HG03045 (cell line): Measurements from ENCODE around the gene MRGPRX3.

ENCODE experiments used
- ATAC-seq: cut with Tn5 transposase; IDR thresholded peaks from one replicate; pipeline ENCODE4 v1.9.1; 2021; ENCODE audit warnings: mild to moderate bottlenecking, moderate library complexity; ENCODE audit not compliant: unreplicated experiment

Gene MRGPRX3

DNA sequence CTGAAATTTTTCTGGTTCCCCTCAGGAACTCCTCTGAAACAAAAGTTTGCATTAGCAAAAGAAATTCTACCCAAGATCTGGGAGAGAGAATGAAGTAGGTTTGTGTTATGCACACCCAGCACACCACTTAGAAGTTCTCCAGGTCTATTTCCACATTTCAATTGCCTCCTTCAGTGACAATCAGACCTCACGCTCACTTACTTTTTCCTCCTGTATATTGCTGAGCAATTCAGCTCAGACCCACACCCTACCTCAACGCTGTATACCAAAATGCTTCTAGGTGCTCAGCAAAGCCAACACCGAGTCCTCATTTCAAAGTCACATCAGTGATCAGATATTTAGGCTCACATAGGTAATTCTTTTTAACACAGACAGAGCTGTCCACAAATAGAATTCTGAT lies 19.2 kb downstream of the MRGPRX3 start:
- ATAC-seq = no peak

- ATAC-seq = no peak
Observed at GRCh38 chr11:18168372-18168771, 36.0 kb downstream of the MRGPRX3 start.

- no peak for ATAC-seq
Observed at GRCh38 chr11:18171377-18172000, 39.1 kb downstream of the MRGPRX3 start.

DNA sequence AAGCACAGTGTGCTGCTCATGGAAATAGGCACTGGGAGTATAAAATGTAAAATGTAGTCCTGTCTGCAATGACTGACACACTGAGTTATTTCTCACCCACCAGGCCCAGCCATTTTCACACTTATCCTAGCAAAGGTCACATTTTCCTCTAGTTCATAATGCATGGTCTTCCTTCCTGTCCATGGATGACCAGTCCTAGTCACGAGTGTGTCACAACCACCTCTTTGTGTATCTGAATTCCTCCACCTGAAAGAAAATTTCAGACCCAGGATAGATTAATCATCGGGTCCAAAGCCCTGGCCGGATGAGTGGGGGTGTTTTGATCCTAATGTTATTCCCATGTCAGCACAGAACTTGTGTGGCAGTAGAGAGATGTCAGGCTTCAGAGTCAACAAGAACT lies 40.3 kb downstream of the MRGPRX3 start, which contains the start of gene MRGPRX4:
MRGPRX4 (plus strand) TSS at position 172 of the 400 bp plus-strand sequence. CDS start 420 bp downstream, outside the sequence.
- ATAC-seq = no peak

DNA sequence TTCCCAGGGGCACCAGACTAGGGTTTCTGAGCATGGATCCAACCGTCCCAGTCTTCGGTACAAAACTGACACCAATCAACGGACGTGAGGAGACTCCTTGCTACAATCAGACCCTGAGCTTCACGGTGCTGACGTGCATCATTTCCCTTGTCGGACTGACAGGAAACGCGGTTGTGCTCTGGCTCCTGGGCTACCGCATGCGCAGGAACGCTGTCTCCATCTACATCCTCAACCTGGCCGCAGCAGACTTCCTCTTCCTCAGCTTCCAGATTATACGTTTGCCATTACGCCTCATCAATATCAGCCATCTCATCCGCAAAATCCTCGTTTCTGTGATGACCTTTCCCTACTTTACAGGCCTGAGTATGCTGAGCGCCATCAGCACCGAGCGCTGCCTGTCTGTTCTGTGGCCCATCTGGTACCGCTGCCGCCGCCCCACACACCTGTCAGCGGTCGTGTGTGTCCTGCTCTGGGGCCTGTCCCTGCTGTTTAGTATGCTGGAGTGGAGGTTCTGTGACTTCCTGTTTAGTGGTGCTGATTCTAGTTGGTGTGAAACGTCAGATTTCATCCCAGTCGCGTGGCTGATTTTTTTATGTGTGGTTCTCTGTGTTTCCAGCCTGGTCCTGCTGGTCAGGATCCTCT lies 41.0 kb downstream of the MRGPRX3 start:
- ATAC-seq = no peak
